H9 (cell line): ENCODE results near the gene MREG. TPM values are rescaled to one million over a fixed set of nuclear protein-coding genes. Genes with fewer than 3 reads are reported as not detected.

ENCODE experiments used
- DNase-seq: peaks from one replicate; pipeline ENCODE4 v3.0.0-alpha.2; 2017
- H2AFZ ChIP-seq: one replicate; pipeline ENCODE4 v1.6.1; 2013; ENCODE audit warnings: mild to moderate bottlenecking, low read length, control low read depth, moderate library complexity
- H2AK5ac ChIP-seq: 2 replicates; pipeline ENCODE4 v1.6.1; 2013; ENCODE audit warnings: low read length, control low read depth, mixed read lengths; ENCODE audit not compliant: insufficient read length
- H2BK120ac ChIP-seq: one replicate; pipeline ENCODE4 v1.6.1; 2013; ENCODE audit warnings: low read depth, mild to moderate bottlenecking, low read length, control low read depth, inconsistent platforms; ENCODE audit not compliant: poor library complexity, severe bottlenecking
- H2BK12ac ChIP-seq: 2 replicates; pipeline ENCODE4 v1.6.1; 2013; ENCODE audit warnings: low read length, control low read depth, mixed read lengths, low read depth; ENCODE audit not compliant: insufficient read length
- H2BK15ac ChIP-seq: 2 replicates; pipeline ENCODE4 v1.6.1; 2013; ENCODE audit warnings: low read depth, low read length, control low read depth
- H2BK20ac ChIP-seq: one replicate; pipeline ENCODE4 v1.6.1; 2013; ENCODE audit warnings: low read depth, mild to moderate bottlenecking, low read length, control low read depth, inconsistent platforms; ENCODE audit not compliant: poor library complexity, severe bottlenecking
- H2BK5ac ChIP-seq: 2 replicates; pipeline ENCODE4 v1.6.1; 2013; ENCODE audit warnings: low read length, control low read depth, mixed read lengths; ENCODE audit not compliant: insufficient read length
- H3K14ac ChIP-seq: 2 replicates; pipeline ENCODE4 v1.6.1; 2013; ENCODE audit warnings: low read length, control low read depth; ENCODE audit not compliant: insufficient read depth
- H3K18ac ChIP-seq: 2 replicates; pipeline ENCODE4 v1.6.1; 2013; ENCODE audit warnings: low read depth, mild to moderate bottlenecking, mixed read lengths, low read length, control low read depth; ENCODE audit not compliant: insufficient read length
- H3K23ac ChIP-seq: 2 replicates; pipeline ENCODE4 v1.6.1; 2013; ENCODE audit warnings: low read length, control low read depth, mixed read lengths, low read depth; ENCODE audit not compliant: insufficient read length
- H3K23me2 ChIP-seq: 2 replicates; pipeline ENCODE4 v1.6.1; 2013; ENCODE audit warnings: low read depth, mild to moderate bottlenecking, mixed read lengths, low read length, control low read depth; ENCODE audit not compliant: insufficient read length, poor library complexity, severe bottlenecking
- H3K27ac ChIP-seq: 2 replicates; pipeline ENCODE4 v1.5.1; 2013; ENCODE audit warnings: low read length, control low read depth, mixed read lengths, low read depth; ENCODE audit not compliant: insufficient read length
- H3K27me3 ChIP-seq: 2 replicates; pipeline ENCODE4 v1.6.1; 2013; ENCODE audit warnings: low read length, control low read depth, inconsistent platforms; ENCODE audit not compliant: insufficient read depth
- H3K4ac ChIP-seq: 2 replicates; pipeline ENCODE4 v1.6.1; 2013; ENCODE audit warnings: low read depth, mild to moderate bottlenecking, control low read depth, inconsistent platforms, low read length, moderate library complexity
- H3K4me1 ChIP-seq: 2 replicates; pipeline ENCODE4 v1.6.1; 2013; ENCODE audit warnings: low read length, control low read depth, inconsistent platforms; ENCODE audit not compliant: insufficient read depth
- H3K4me2 ChIP-seq: 2 replicates; pipeline ENCODE4 v1.6.1; 2013; ENCODE audit warnings: low read length, control low read depth, mixed read lengths; ENCODE audit not compliant: insufficient read length, insufficient read depth
- H3K56ac ChIP-seq: 2 replicates; pipeline ENCODE4 v1.6.1; 2013; ENCODE audit warnings: low read depth, mild to moderate bottlenecking, mixed read lengths, low read length, control low read depth; ENCODE audit not compliant: insufficient read length
- H3K79me1 ChIP-seq: 2 replicates; pipeline ENCODE4 v1.6.1; 2013; ENCODE audit warnings: low read depth, mild to moderate bottlenecking, moderate library complexity, low read length, control low read depth, inconsistent platforms; ENCODE audit not compliant: insufficient read depth, poor library complexity, severe bottlenecking
- H3K79me2 ChIP-seq: 2 replicates; pipeline ENCODE4 v1.6.1; 2013; ENCODE audit warnings: low read length, control low read depth, inconsistent platforms; ENCODE audit not compliant: insufficient read depth
- H3K9ac ChIP-seq: 2 replicates; pipeline ENCODE4 v1.6.1; 2013; ENCODE audit warnings: low read length, control low read depth, mixed read lengths; ENCODE audit not compliant: insufficient read length; ENCODE audit errors: extremely low read depth
- H3K9me3 ChIP-seq: one replicate; pipeline ENCODE4 v1.6.1; 2013; ENCODE audit warnings: low read depth, low read length, inconsistent platforms; ENCODE audit not compliant: control insufficient read depth
- H3T11ph ChIP-seq: one replicate; pipeline ENCODE4 v1.6.1; 2013; ENCODE audit warnings: mild to moderate bottlenecking, low read length, control low read depth, inconsistent platforms
- H4K20me1 ChIP-seq: one replicate; pipeline ENCODE4 v1.6.1; 2013; ENCODE audit not compliant: control insufficient read depth, insufficient read length, insufficient read depth
- H4K5ac ChIP-seq: 2 replicates; pipeline ENCODE4 v1.6.1; 2013; ENCODE audit warnings: low read depth, mild to moderate bottlenecking, mixed read lengths, low read length, control low read depth; ENCODE audit not compliant: insufficient read length
- H4K8ac ChIP-seq: replicated peaks from 2 replicates; pipeline ENCODE4 v1.6.1; 2013; ENCODE audit warnings: low read length, control low read depth, mixed read lengths, low read depth; ENCODE audit not compliant: insufficient read length
- H4K91ac ChIP-seq: 2 replicates; pipeline ENCODE4 v1.6.1; 2013; ENCODE audit warnings: low read depth, mild to moderate bottlenecking, moderate library complexity, mixed read lengths, low read length, control low read depth; ENCODE audit not compliant: insufficient read length
- H3K27ac Mint-ChIP-seq, 3 experiments: 2 replicates in 2 of 3; 3 replicates in 1 of 3; pipeline ENCODE4 v1.8.0; 2020 to 2021; ENCODE audit warnings: mixed read lengths in 3 of 3, mild to moderate bottlenecking in 1 of 3, moderate library complexity in 1 of 3
- H3K27me3 Mint-ChIP-seq: 2 replicates; pipeline ENCODE4 v1.8.0; 2021; ENCODE audit warnings: low read depth, mild to moderate bottlenecking, moderate library complexity, mixed read lengths
- H3K36me3 Mint-ChIP-seq, 3 experiments: 2 replicates in 2 of 3; 3 replicates in 1 of 3; pipeline ENCODE4 v1.8.0; 2020 to 2021; ENCODE audit warnings: low read depth in 3 of 3, mixed read lengths in 3 of 3; ENCODE audit not compliant: insufficient read depth in 1 of 3
- H3K4me1 Mint-ChIP-seq, 2 experiments: 2 replicates each; pipeline ENCODE4 v1.8.0; 2020; ENCODE audit warnings: mixed read lengths in 2 of 2
- H3K4me3 Mint-ChIP-seq, 2 experiments: 2 replicates in 1 of 2; 3 replicates in 1 of 2; pipeline ENCODE4 v1.8.0; 2020 to 2021; ENCODE audit warnings: mild to moderate bottlenecking in 2 of 2, mixed read lengths in 2 of 2, moderate library complexity in 1 of 2
- H3K9me3 Mint-ChIP-seq, 2 experiments: 2 replicates in 1 of 2; 3 replicates in 1 of 2; pipeline ENCODE4 v1.8.0; 2020; ENCODE audit warnings: mild to moderate bottlenecking in 2 of 2, mixed read lengths in 2 of 2, moderate library complexity in 1 of 2
- CTCF ChIP-seq: fragments of 200-600 bp; sonication (generic); conservative IDR thresholded peaks from 3 replicates; pipeline ENCODE4 v1.8.0; 2021; ENCODE audit warnings: antibody characterized with exemption, mild to moderate bottlenecking
- WGBS: extraction: QIAGEN DNeasy Blood & Tissue Kit; methylation state at CpG from one replicate; pipeline ENCODE4 v1.1.7; 2013; ENCODE audit warnings: missing lambda C conversion rate, low lambda C conversion rate, mixed read lengths; ENCODE audit not compliant: insufficient read length; ENCODE audit errors: extremely low coverage; 5-methylcytosine and 5-hydroxymethylcytosine counted together
- total RNA-seq: library from RNA; stranded (reverse); gene quantifications from 2 replicates; pipeline ENCODE4 v1.2.1, GENCODE V29; 2021

MREG gene
- total RNA-seq, 1 experiment from 2014 or later, result 21.8 TPM

GRCh38 chr2:216030216-216030615, 16.9 kb upstream of the MREG start:
- Mint-ChIP-seq H3K4me1 (0 out of 4 replicates have a peak, but pooled peaks cover 0 to 4% of the 10 kb centered on the region in 2 experiments), H3K36me3 (peaks cover 5 to 20% (median 9%) of the 10 kb centered on the region in 3 experiments; a peak in 5 of 7 replicates), H3K9me3 (no peaks in the 10 kb centered on the region), H3K27me3 (no peaks in the 10 kb centered on the region), H3K4me3 (no peak overlapping the region), H3K27ac (no peak overlapping the region)
- Histone ChIP-seq H2AK5ac (no peak overlapping the region), H2BK120ac (no peak overlapping the region), H3T11ph (no peak overlapping the region), H3K4ac (no peak overlapping the region), H3K18ac (no peak overlapping the region), H3K23me2 (no peaks in the 10 kb centered on the region), H3K27me3 (no peaks in the 10 kb centered on the region), H3K79me1 (no peaks in the 10 kb centered on the region), H4K8ac (no peak overlapping the region), H4K91ac (no peak overlapping the region), H4K20me1 (peaks cover 2% of the 10 kb centered on the region), H3K56ac (no peak overlapping the region), H3K27ac (no peak overlapping the region), H2BK12ac (no peak overlapping the region), H3K4me1 (no peaks in the 10 kb centered on the region), H3K4me2 (no peak overlapping the region), H4K5ac (no peak overlapping the region), H2BK15ac (no peak overlapping the region), H2BK20ac (no peak overlapping the region), H3K23ac (no peak overlapping the region), H3K79me2 (no peaks in the 10 kb centered on the region), H3K9ac (no peak overlapping the region), H3K9me3 (no peaks in the 10 kb centered on the region), H2BK5ac (no peak overlapping the region), H2AFZ (no peak overlapping the region), H3K14ac (no peak overlapping the region)
- TF ChIP-seq CTCF, result no peak
- no peak for DNase-seq
- no CpG with 5 or more reads among the region's 3 CpGs for WGBS
